H1 (cell line): ENCODE measurements around the gene NTN1.

Source experiments
- CEBPB ChIP-seq: IDR thresholded peaks from 2 replicates; pipeline ENCODE4 v1.6.1; 2012; ENCODE audit warnings: low read depth, low read length
- CTCF ChIP-seq, 3 experiments: IDR thresholded peaks; 1 replicate in 2 of 3; 2 replicates in 1 of 3; pipeline versions ENCODE4 v1.5.1 to v1.6.1; 2011; ENCODE audit warnings: low read length in 3 of 3, mild to moderate bottlenecking in 3 of 3, inconsistent platforms in 2 of 3, low read depth in 1 of 3, moderate library complexity in 1 of 3; ENCODE audit not compliant: insufficient read depth in 1 of 3; ENCODE audit errors: control extremely low read depth in 1 of 3
- POLR2A ChIP-seq, 2 experiments: IDR thresholded peaks; 1 replicate in 1 of 2; 2 replicates in 1 of 2; pipeline ENCODE4 v1.6.1; 2011; ENCODE audit warnings: low read depth in 2 of 2, low read length in 2 of 2, mild to moderate bottlenecking in 2 of 2; ENCODE audit errors: control extremely low read depth in 1 of 2
- POLR2AphosphoS5 ChIP-seq: IDR thresholded peaks from 2 replicates; pipeline ENCODE4 v1.6.1; 2011; ENCODE audit warnings: low read depth, low read length
- RFX5 ChIP-seq: IDR thresholded peaks from 2 replicates; pipeline ENCODE4 v1.6.1; 2011; ENCODE audit warnings: low read depth, low read length, improper control_type of control experiment, borderline replicate concordance
- SP1 ChIP-seq: IDR thresholded peaks from 2 replicates; pipeline ENCODE4 v1.6.1; 2011; ENCODE audit warnings: low read depth, low read length
- YY1 ChIP-seq: IDR thresholded peaks from 2 replicates; pipeline ENCODE4 v1.6.1; 2011; ENCODE audit warnings: low read depth, mild to moderate bottlenecking, low read length

GRCh38 chr17:9218064-9218635 lies 196.8 kb downstream of the NTN1 start:
- no peak for TF ChIP-seq CTCF (IDR thresholded peaks at IDR 0.05; ENCODE audit: control extremely low read depth in 1 of 3, insufficient read depth in 1 of 3, low read depth in 1 of 3, low read length in 3 of 3)
- no peak for TF ChIP-seq POLR2AphosphoS5
- TF ChIP-seq CEBPB: no peak
- TF ChIP-seq RFX5: no peak
- no peak for TF ChIP-seq POLR2A (IDR thresholded peaks at IDR 0.05; ENCODE audit: control extremely low read depth in 1 of 2, low read depth in 2 of 2, low read length in 2 of 2)
- TF ChIP-seq SP1: no peak
- TF ChIP-seq YY1: no peak
